HEK293 (cell line): ENCODE measurements around the gene EIF3B.

Source experiments
- MZF1 ChIP-seq: fragments of 450-650 bp; formaldehyde crosslinking; IDR thresholded peaks from 2 replicates; pipeline ENCODE4 v1.5.1; 2017; ENCODE audit warnings: missing biosample characterization, missing genetic modification characterization, borderline replicate concordance
- YY1 ChIP-seq: fragments of 450-650 bp; formaldehyde crosslinking; IDR thresholded peaks from 2 replicates; pipeline ENCODE4 v1.5.1; 2018; ENCODE audit warnings: missing biosample characterization, missing genetic modification characterization
- ZNF529 ChIP-seq: fragments of 450-650 bp; formaldehyde crosslinking; IDR thresholded peaks from 2 replicates; pipeline ENCODE4 v1.5.1; 2017; ENCODE audit warnings: missing genetic modification characterization, missing biosample characterization; ENCODE audit not compliant: insufficient replicate concordance
- TF ChIP-seq, protein P1 (sequence below): fragments of 450-650 bp; formaldehyde crosslinking; IDR thresholded peaks from 2 replicates; pipeline ENCODE4 v1.5.1; 2016; ENCODE audit warnings: missing biosample characterization, missing genetic modification characterization
- TF ChIP-seq, protein P2 (sequence below): fragments of 450-650 bp; formaldehyde crosslinking; IDR thresholded peaks from 2 replicates; pipeline ENCODE4 v1.5.1; 2016; ENCODE audit warnings: missing biosample characterization, missing genetic modification characterization, borderline replicate concordance
- TF ChIP-seq, protein P3 (sequence below): fragments of 450-650 bp; formaldehyde crosslinking; IDR thresholded peaks from 2 replicates; pipeline ENCODE4 v1.5.1; 2016; ENCODE audit warnings: missing biosample characterization, missing genetic modification characterization

DNA sequence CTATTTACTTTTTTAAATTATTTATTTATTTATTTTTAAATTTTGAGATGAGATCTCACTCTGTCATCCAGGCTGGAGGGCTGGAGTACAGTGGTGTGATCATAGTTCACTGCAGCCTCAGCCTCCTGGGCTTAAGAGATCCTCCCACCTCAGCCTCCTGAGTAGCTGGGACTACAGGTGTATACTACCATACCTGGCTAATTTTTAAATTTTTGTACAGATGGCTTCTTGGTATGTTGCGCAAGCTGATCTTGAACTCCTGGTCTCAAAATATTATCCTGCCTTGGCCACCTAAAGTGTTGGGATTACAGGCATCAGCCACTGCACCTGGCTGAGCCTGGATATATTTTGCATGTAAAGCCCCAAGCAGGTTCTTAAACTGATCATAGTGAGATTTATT, 56.4 kb downstream of the EIF3B start:
- no peak for TF ChIP-seq YY1 (tag by site-specific recombination)
- TF ChIP-seq, protein P1, sequence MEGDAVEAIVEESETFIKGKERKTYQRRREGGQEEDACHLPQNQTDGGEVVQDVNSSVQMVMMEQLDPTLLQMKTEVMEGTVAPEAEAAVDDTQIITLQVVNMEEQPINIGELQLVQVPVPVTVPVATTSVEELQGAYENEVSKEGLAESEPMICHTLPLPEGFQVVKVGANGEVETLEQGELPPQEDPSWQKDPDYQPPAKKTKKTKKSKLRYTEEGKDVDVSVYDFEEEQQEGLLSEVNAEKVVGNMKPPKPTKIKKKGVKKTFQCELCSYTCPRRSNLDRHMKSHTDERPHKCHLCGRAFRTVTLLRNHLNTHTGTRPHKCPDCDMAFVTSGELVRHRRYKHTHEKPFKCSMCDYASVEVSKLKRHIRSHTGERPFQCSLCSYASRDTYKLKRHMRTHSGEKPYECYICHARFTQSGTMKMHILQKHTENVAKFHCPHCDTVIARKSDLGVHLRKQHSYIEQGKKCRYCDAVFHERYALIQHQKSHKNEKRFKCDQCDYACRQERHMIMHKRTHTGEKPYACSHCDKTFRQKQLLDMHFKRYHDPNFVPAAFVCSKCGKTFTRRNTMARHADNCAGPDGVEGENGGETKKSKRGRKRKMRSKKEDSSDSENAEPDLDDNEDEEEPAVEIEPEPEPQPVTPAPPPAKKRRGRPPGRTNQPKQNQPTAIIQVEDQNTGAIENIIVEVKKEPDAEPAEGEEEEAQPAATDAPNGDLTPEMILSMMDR: no peak
- no peak for TF ChIP-seq MZF1 (tag by site-specific recombination)
- no peak for TF ChIP-seq ZNF529 (tag by site-specific recombination)
- TF ChIP-seq, protein P2, sequence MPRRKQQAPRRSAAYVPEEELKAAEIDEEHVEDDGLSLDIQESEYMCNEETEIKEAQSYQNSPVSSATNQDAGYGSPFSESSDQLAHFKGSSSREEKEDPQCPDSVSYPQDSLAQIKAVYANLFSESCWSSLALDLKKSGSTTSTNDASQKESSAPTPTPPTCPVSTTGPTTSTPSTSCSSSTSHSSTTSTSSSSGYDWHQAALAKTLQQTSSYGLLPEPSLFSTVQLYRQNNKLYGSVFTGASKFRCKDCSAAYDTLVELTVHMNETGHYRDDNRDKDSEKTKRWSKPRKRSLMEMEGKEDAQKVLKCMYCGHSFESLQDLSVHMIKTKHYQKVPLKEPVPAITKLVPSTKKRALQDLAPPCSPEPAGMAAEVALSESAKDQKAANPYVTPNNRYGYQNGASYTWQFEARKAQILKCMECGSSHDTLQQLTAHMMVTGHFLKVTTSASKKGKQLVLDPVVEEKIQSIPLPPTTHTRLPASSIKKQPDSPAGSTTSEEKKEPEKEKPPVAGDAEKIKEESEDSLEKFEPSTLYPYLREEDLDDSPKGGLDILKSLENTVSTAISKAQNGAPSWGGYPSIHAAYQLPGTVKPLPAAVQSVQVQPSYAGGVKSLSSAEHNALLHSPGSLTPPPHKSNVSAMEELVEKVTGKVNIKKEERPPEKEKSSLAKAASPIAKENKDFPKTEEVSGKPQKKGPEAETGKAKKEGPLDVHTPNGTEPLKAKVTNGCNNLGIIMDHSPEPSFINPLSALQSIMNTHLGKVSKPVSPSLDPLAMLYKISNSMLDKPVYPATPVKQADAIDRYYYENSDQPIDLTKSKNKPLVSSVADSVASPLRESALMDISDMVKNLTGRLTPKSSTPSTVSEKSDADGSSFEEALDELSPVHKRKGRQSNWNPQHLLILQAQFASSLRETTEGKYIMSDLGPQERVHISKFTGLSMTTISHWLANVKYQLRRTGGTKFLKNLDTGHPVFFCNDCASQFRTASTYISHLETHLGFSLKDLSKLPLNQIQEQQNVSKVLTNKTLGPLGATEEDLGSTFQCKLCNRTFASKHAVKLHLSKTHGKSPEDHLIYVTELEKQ (tag by site-specific recombination): no peak
- TF ChIP-seq, protein P3, sequence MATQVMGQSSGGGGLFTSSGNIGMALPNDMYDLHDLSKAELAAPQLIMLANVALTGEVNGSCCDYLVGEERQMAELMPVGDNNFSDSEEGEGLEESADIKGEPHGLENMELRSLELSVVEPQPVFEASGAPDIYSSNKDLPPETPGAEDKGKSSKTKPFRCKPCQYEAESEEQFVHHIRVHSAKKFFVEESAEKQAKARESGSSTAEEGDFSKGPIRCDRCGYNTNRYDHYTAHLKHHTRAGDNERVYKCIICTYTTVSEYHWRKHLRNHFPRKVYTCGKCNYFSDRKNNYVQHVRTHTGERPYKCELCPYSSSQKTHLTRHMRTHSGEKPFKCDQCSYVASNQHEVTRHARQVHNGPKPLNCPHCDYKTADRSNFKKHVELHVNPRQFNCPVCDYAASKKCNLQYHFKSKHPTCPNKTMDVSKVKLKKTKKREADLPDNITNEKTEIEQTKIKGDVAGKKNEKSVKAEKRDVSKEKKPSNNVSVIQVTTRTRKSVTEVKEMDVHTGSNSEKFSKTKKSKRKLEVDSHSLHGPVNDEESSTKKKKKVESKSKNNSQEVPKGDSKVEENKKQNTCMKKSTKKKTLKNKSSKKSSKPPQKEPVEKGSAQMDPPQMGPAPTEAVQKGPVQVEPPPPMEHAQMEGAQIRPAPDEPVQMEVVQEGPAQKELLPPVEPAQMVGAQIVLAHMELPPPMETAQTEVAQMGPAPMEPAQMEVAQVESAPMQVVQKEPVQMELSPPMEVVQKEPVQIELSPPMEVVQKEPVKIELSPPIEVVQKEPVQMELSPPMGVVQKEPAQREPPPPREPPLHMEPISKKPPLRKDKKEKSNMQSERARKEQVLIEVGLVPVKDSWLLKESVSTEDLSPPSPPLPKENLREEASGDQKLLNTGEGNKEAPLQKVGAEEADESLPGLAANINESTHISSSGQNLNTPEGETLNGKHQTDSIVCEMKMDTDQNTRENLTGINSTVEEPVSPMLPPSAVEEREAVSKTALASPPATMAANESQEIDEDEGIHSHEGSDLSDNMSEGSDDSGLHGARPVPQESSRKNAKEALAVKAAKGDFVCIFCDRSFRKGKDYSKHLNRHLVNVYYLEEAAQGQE: no peak
